HCT116 (cell line): ENCODE data around the gene NKPD1. TPM values are rescaled to one million over a fixed set of nuclear protein-coding genes. Genes with fewer than 3 reads are reported as not detected.

Experiments used
- ATAC-seq: fragments of 200-7000 bp; cut with Tn5 transposase; 2 replicates; pipeline ENCODE4 v1.9.1; 2020; ENCODE audit warnings: mild to moderate bottlenecking, moderate library complexity
- BruUV-seq: library from RNA; stranded (reverse); fragments of 400-500 nt; replicated peaks from 2 replicates; lab custom pipeline; 2021; lab: Mats Ljungman, UMichigan
- CTCF ChIA-PET: fragments of 300-600 bp; sonication (Branson Sonifier 250); formaldehyde crosslinking; loops from one replicate; lab custom pipeline; 2021; ENCODE audit warnings: antibody characterized with exemption; lab: Charles Lee
- POLR2A ChIA-PET: fragments of 300-600, 350-600 bp; sonication (Branson Sonifier 250); formaldehyde crosslinking; loops from one replicate; lab custom pipeline; 2021; ENCODE audit warnings: antibody characterized with exemption; lab: Charles Lee
- RAD21 ChIA-PET, 2 experiments: fragments of 300-600 bp; sonication (Branson Sonifier 250); formaldehyde crosslinking; loops; one replicate each; lab custom pipeline; 2023; ENCODE audit warnings: low total read pairs in 2 of 2; ENCODE audit not compliant: uncharacterized antibody in 2 of 2, unreplicated experiment in 2 of 2, low non-redundant PET in 1 of 2; lab: Charles Lee
- DNase-seq: peaks from one replicate; pipeline ENCODE4 v3.0.0-alpha.2; 2010; ENCODE audit warnings: low read depth, low spot score
- H2AFZ ChIP-seq: fragments of 200-600 bp; shearing (Covaris generic), sonication (generic); 2 replicates; pipeline ENCODE4 v1.6.1; 2017; ENCODE audit warnings: low read depth, mixed run types, mixed read lengths, antibody characterized with exemption, low read length; ENCODE audit not compliant: poor library complexity, severe bottlenecking
- H3K27ac ChIP-seq: 2 replicates; pipeline ENCODE4 v1.5.1; 2012; ENCODE audit warnings: low read depth, low read length
- H3K27me3 ChIP-seq: fragments of 200-600 bp; sonication (generic); 2 replicates; pipeline ENCODE4 v1.6.1; 2016; ENCODE audit warnings: mixed run types, low read length, mixed read lengths; ENCODE audit not compliant: insufficient read depth
- H3K36me3 ChIP-seq, 2 experiments: fragments of 200-500 bp in 1 of 2; fragments of 200-600 bp in 1 of 2; sonication (Bioruptor generic) in 1 of 2; sonication (generic) in 1 of 2; 2 replicates each; pipeline versions ENCODE4 v1.5.1 to v1.6.1; 2014 to 2016; ENCODE audit warnings: low read length in 2 of 2, inconsistent platforms in 1 of 2, mixed read lengths in 1 of 2, mixed run types in 1 of 2; ENCODE audit not compliant: insufficient read depth in 2 of 2, control insufficient read depth in 1 of 2
- H3K4me1 ChIP-seq, 2 experiments: fragments of 200-600 bp in 1 of 2; sonication (generic) in 1 of 2; 2 replicates each; pipeline versions ENCODE4 v1.5.1 to v1.6.1; 2012 to 2017; ENCODE audit warnings: low read length in 2 of 2, inconsistent platforms in 1 of 2, mild to moderate bottlenecking in 1 of 2, mixed read lengths in 1 of 2, mixed run types in 1 of 2, moderate library complexity in 1 of 2; ENCODE audit not compliant: insufficient read depth in 2 of 2, control insufficient read depth in 1 of 2
- H3K4me2 ChIP-seq: fragments of 200-600 bp; sonication (generic); 2 replicates; pipeline ENCODE4 v1.6.1; 2017; ENCODE audit warnings: mixed run types, low read length, mixed read lengths
- H3K4me3 ChIP-seq, 2 experiments: fragments of 200-600 bp in 1 of 2; sonication (generic) in 1 of 2; replicated peaks in 1 of 2; 2 replicates each; pipeline ENCODE4 v1.5.1; 2011 to 2016; ENCODE audit warnings: low read length in 2 of 2, control low read depth in 1 of 2, low read depth in 1 of 2, mild to moderate bottlenecking in 1 of 2, mixed read lengths in 1 of 2, mixed run types in 1 of 2
- H3K79me2 ChIP-seq: fragments of 200-600 bp; sonication (generic); 2 replicates; pipeline ENCODE4 v1.6.1; 2017; ENCODE audit warnings: mild to moderate bottlenecking, mixed run types, low read length, moderate library complexity, mixed read lengths; ENCODE audit not compliant: insufficient read depth
- H3K9ac ChIP-seq: fragments of 200-600 bp; sonication (generic); 2 replicates; pipeline ENCODE4 v1.6.1; 2016; ENCODE audit warnings: low read length, mixed read lengths
- H3K9me2 ChIP-seq: fragments of 200-600 bp; sonication (generic), shearing (Covaris generic); 2 replicates; pipeline ENCODE4 v1.6.1; 2017; ENCODE audit warnings: mixed run types, mild to moderate bottlenecking, moderate library complexity; ENCODE audit not compliant: insufficient read depth
- H3K9me3 ChIP-seq, 2 experiments: fragments of 200-500 bp in 1 of 2; fragments of 200-600 bp in 1 of 2; sonication (Bioruptor generic) in 1 of 2; sonication (generic) in 1 of 2; 2 replicates each; pipeline ENCODE4 v1.6.1; 2014 to 2017; ENCODE audit warnings: low read length in 2 of 2, mixed read lengths in 2 of 2, inconsistent platforms in 1 of 2, low read depth in 1 of 2, mild to moderate bottlenecking in 1 of 2, mixed run types in 1 of 2, moderate library complexity in 1 of 2; ENCODE audit not compliant: control insufficient read depth in 1 of 2, insufficient read depth in 1 of 2
- H4K20me1 ChIP-seq: fragments of 200-600 bp; sonication (generic), shearing (Covaris generic); 2 replicates; pipeline ENCODE4 v1.6.1; 2017; ENCODE audit warnings: mixed run types, mild to moderate bottlenecking, moderate library complexity; ENCODE audit not compliant: insufficient read depth
- EGR1 ChIP-seq: IDR thresholded peaks from 2 replicates; pipeline ENCODE4 v1.6.1; 2012; ENCODE audit warnings: low read depth
- ELF1 ChIP-seq: IDR thresholded peaks from 2 replicates; pipeline ENCODE4 v1.6.1; 2012; ENCODE audit warnings: low read depth, borderline replicate concordance
- EZH2phosphoT487 ChIP-seq: fragments of 200-600 bp; IDR thresholded peaks from 2 replicates; pipeline ENCODE4 v1.6.1; 2018; ENCODE audit warnings: antibody characterized with exemption, borderline replicate concordance
- FOSL1 ChIP-seq: IDR thresholded peaks from 2 replicates; pipeline ENCODE4 v1.6.1; 2012; ENCODE audit warnings: low read depth
- JUND ChIP-seq: IDR thresholded peaks from 2 replicates; pipeline ENCODE4 v1.6.1; 2012
- POLR2A ChIP-seq: IDR thresholded peaks from 2 replicates; pipeline ENCODE4 v1.7.0; 2011; ENCODE audit warnings: borderline replicate concordance; ENCODE audit not compliant: insufficient read depth, insufficient read length; ENCODE audit errors: extremely low read depth
- POLR2AphosphoS5 ChIP-seq: IDR thresholded peaks from 2 replicates; pipeline ENCODE4 v1.6.1; 2011; ENCODE audit warnings: mild to moderate bottlenecking, low read depth, low read length, moderate library complexity
- SIN3A ChIP-seq: IDR thresholded peaks from 2 replicates; pipeline ENCODE4 v1.6.1; 2012; ENCODE audit warnings: low read depth
- SP1 ChIP-seq: IDR thresholded peaks from 2 replicates; pipeline ENCODE4 v1.6.1; 2012; ENCODE audit warnings: low read depth
- SRF ChIP-seq: IDR thresholded peaks from 2 replicates; pipeline ENCODE4 v1.6.1; 2012; ENCODE audit warnings: low read depth
- YY1 ChIP-seq: IDR thresholded peaks from 2 replicates; pipeline ENCODE4 v1.6.1; 2011; ENCODE audit warnings: low read length, low read depth, moderate library complexity, mild to moderate bottlenecking; ENCODE audit not compliant: insufficient replicate concordance; ENCODE audit errors: extremely low read depth
- intact Hi-C: fragments of 100-400 bp; cut with micrococcal nuclease; formaldehyde crosslinking; loops from 2 replicates; pipeline ENCODE4 v1.10.0; 2022
- total RNA-seq: library from RNA; stranded (reverse); gene quantifications from one replicate; pipeline ENCODE4 v1.2.1, GENCODE V29; 2021; ENCODE audit not compliant: unreplicated experiment
- TF ChIP-seq, protein P1 (sequence below): IDR thresholded peaks from 2 replicates; pipeline ENCODE4 v1.6.1; 2012
- TF ChIP-seq, protein P2 (sequence below): IDR thresholded peaks from 2 replicates; pipeline ENCODE4 v1.6.1; 2012; ENCODE audit warnings: low read depth

Gene NKPD1
- total RNA-seq, 1 experiment from 2014 or later, result 0.64 TPM

DNA sequence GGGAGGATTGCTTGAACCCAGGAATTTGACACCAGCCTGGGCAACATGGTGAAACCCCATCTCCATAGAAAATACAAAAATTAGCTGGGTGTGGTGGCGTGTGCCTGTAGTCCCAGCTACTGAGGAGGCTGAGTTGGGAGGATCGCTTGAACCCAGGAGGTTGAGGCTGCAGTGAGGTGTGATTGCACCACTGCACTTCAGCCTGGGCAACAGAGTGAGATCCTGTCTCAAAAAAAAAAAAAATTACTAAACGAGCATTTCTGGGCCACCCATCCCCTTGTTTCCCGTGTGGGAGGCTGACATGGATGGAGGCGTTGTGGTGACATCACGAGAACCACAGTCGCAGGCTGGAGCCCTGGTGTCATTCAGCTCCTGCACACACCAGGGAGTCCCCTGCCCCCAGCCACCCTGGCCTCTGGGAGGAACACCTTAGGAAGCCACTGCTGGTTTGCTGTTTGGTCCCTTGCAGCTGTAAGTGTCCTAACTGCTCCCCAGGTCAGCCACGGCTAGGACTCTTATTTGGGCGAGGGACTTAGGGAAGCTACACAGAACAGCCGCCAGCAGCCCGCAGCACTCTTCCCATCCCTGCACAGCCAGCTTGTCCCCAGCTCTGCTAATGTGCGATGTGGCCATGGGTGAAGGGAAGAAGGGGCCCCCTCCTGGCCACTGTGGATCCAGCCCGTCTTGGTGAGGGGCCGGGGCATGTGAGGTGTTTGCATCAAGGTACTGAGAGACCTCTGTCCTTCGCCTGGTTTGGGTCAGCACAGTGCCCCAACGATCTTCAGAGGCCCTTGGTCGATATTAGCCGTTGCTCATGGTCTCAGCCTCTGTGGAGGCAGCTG, 12.7 kb downstream of the NKPD1 start:
- Histone ChIP-seq H4K20me1 (no peaks in the 10 kb centered on the region), H3K36me3 (no peaks in the 10 kb centered on the region), H3K27me3 (no peaks in the 10 kb centered on the region), H3K9me2 (no peaks in the 10 kb centered on the region), H3K79me2 (no peaks in the 10 kb centered on the region), H3K9ac (no peak overlapping the region), H2AFZ (no peak overlapping the region), H3K9me3 (no peaks in the 10 kb centered on the region), H3K27ac (no peak overlapping the region), H3K4me1 (peaks cover 11 to 25% of the 10 kb centered on the region in 2 experiments), H3K4me3 (no peak overlapping the region), H3K4me2 (no peak overlapping the region)
- RAD21 ChIA-PET, result no interaction called here
- intact Hi-C loops, result no loop called here
- TF ChIP-seq YY1, result no peak
- TF ChIP-seq SP1, result no peak
- TF ChIP-seq POLR2AphosphoS5, result no peak
- no peak for TF ChIP-seq FOSL1
- TF ChIP-seq ELF1, result no peak
- no peak for TF ChIP-seq POLR2A
- no peak for TF ChIP-seq JUND
- no peak for TF ChIP-seq EZH2phosphoT487
- TF ChIP-seq, protein P1, sequence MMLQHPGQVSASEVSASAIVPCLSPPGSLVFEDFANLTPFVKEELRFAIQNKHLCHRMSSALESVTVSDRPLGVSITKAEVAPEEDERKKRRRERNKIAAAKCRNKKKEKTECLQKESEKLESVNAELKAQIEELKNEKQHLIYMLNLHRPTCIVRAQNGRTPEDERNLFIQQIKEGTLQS, result no peak
- no peak for TF ChIP-seq EGR1
- no peak for TF ChIP-seq SIN3A
- TF ChIP-seq, protein P2, sequence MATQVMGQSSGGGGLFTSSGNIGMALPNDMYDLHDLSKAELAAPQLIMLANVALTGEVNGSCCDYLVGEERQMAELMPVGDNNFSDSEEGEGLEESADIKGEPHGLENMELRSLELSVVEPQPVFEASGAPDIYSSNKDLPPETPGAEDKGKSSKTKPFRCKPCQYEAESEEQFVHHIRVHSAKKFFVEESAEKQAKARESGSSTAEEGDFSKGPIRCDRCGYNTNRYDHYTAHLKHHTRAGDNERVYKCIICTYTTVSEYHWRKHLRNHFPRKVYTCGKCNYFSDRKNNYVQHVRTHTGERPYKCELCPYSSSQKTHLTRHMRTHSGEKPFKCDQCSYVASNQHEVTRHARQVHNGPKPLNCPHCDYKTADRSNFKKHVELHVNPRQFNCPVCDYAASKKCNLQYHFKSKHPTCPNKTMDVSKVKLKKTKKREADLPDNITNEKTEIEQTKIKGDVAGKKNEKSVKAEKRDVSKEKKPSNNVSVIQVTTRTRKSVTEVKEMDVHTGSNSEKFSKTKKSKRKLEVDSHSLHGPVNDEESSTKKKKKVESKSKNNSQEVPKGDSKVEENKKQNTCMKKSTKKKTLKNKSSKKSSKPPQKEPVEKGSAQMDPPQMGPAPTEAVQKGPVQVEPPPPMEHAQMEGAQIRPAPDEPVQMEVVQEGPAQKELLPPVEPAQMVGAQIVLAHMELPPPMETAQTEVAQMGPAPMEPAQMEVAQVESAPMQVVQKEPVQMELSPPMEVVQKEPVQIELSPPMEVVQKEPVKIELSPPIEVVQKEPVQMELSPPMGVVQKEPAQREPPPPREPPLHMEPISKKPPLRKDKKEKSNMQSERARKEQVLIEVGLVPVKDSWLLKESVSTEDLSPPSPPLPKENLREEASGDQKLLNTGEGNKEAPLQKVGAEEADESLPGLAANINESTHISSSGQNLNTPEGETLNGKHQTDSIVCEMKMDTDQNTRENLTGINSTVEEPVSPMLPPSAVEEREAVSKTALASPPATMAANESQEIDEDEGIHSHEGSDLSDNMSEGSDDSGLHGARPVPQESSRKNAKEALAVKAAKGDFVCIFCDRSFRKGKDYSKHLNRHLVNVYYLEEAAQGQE, result no peak
- no peak for TF ChIP-seq SRF
- CTCF ChIA-PET, result interaction anchor here (1.0 kb wide), 2 partner anchors 16 to 30 kb away, joined by 3 read pairs; partner anchors contain the start of genes BLOC1S3 and TRAPPC6A
- no TSS peak for BruUV-seq
- ATAC-seq (no peak), DNase-seq (no peak)
- POLR2A ChIA-PET, result no interaction called here
